Left lung (tissue), 10 donors: ENCODE measurements around the gene ANKRD50. TPM values are rescaled to one million over a fixed set of nuclear protein-coding genes. Genes with fewer than 3 reads are reported as not detected.

Source experiments
- ATAC-seq: fragments of 200-7000 bp; cut with Tn5 transposase; one replicate; pipeline ENCODE4 v1.9.1; 2020; ENCODE audit warnings: moderate library complexity
- DNase-seq, 4 donors: peaks; one replicate each; pipeline ENCODE4 v3.0.0-alpha.2; 2013 to 2020
- H3K27ac ChIP-seq, 2 donors: fragments of 200-600 bp; sonication (generic) in 1 of 2; one replicate each; pipeline versions ENCODE4 v1.5.0 to v1.8.0; 2020 to 2021
- H3K27me3 ChIP-seq, 2 donors: fragments of 200-600 bp; sonication (generic) in 1 of 2; one replicate each; pipeline versions ENCODE4 v1.5.0 to v1.8.0; 2020 to 2021
- H3K36me3 ChIP-seq, 2 donors: fragments of 200-600 bp; sonication (generic) in 1 of 2; one replicate each; pipeline versions ENCODE4 v1.5.0 to v1.8.0; 2020 to 2021
- H3K4me1 ChIP-seq, 2 donors: fragments of 200-600 bp; one replicate each; pipeline ENCODE4 v1.8.0; 2021
- H3K4me3 ChIP-seq, 2 donors: fragments of 200-600 bp; sonication (generic) in 1 of 2; one replicate each; pipeline versions ENCODE4 v1.5.0 to v1.8.0; 2020 to 2021; ENCODE audit warnings: mild to moderate bottlenecking in 1 of 2
- H3K9me3 ChIP-seq, 2 donors: fragments of 200-600 bp; sonication (generic) in 1 of 2; one replicate each; pipeline versions ENCODE4 v1.5.0 to v1.8.0; 2020 to 2021
- intact Hi-C, 2 donors: fragments of 100-400 bp; cut with DNase I; formaldehyde crosslinking; loops; one replicate each; pipeline versions ENCODE4 v1.11.2 to v1.14.2; 2022
- polyA plus RNA-seq, 6 donors: library from polyadenylated mRNA; unstranded; fragments of 120-200 nt; gene quantifications; one replicate each; pipeline ENCODE4 v1.2.1, GENCODE V29; 2013; ENCODE audit not compliant: insufficient read length in 6 of 6
- total RNA-seq, 2 donors: library from RNA; stranded (reverse); fragmentation: NEBNext Ultra II Directional; extraction: Animal tissue kit (Norgen Biotek cat#: 25700); gene quantifications; one replicate each; pipeline ENCODE4 v1.2.1, GENCODE V29; 2021
- TF ChIP-seq, protein P1 (sequence below), 2 donors: fragments of 200-600 bp; sonication (generic) in 1 of 2; IDR thresholded peaks; one replicate each; pipeline versions ENCODE4 v1.5.0 to v1.8.0; 2021; ENCODE audit warnings: antibody characterized with exemption in 2 of 2
- donor health status: DM: no; HTN: yes; CAD: no.
- donor health status: DM: no; HTN: no; CAD: no.

The ANKRD50 gene
- total and polyA plus RNA-seq, 8 donors: 20.8 to 70.6 (median 63.1) TPM

DNA sequence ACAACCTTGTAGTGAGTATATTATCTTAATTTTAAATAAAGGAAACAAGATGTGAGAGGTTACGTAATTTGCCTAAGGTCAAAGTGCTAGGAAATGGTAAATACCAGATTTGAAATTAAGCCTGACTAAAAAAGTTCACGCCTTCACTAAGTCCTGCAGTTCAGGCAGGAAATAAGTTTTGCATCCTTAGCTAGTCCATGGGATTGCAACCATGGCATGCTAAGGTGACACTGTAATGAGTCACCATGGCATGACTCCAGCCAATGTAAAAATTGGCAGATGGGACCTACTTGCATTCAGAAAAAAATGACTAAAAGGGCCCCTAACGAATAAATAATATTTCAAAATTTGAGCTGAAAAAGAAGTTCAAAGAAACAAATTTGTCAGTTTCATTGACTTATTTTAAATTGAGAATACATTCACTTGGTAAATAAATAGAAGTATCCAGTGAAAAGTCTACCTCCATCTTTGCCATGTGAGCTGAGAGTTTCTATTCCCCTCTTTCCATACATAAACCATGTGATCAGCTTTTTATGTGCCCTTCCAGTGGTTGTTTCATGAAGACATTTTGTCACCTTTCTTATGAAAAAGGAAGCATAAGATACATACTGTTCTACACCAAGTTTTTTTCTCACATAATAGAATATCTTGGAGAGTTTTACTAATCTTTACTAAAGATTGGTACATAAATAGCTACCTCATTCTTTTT is 72.4 kb downstream of the ANKRD50 start:
- no peak overlapping the region for H3K27ac ChIP-seq
- no peaks in the 10 kb centered on the region for H3K27me3 ChIP-seq
- H3K9me3 ChIP-seq: no peaks in the 10 kb centered on the region
- H3K4me3 ChIP-seq: no peak overlapping the region
- ATAC-seq (no peak), DNase-seq (no peak)
- H3K36me3 ChIP-seq: no peaks in the 10 kb centered on the region
- TF ChIP-seq, protein P1, sequence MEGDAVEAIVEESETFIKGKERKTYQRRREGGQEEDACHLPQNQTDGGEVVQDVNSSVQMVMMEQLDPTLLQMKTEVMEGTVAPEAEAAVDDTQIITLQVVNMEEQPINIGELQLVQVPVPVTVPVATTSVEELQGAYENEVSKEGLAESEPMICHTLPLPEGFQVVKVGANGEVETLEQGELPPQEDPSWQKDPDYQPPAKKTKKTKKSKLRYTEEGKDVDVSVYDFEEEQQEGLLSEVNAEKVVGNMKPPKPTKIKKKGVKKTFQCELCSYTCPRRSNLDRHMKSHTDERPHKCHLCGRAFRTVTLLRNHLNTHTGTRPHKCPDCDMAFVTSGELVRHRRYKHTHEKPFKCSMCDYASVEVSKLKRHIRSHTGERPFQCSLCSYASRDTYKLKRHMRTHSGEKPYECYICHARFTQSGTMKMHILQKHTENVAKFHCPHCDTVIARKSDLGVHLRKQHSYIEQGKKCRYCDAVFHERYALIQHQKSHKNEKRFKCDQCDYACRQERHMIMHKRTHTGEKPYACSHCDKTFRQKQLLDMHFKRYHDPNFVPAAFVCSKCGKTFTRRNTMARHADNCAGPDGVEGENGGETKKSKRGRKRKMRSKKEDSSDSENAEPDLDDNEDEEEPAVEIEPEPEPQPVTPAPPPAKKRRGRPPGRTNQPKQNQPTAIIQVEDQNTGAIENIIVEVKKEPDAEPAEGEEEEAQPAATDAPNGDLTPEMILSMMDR (IDR thresholded peaks at IDR 0.05): no peak
- intact Hi-C loops: no loop called here
- peaks cover 0 to 8% of the 10 kb centered on the region in 2 donors for H3K4me1 ChIP-seq

DNA sequence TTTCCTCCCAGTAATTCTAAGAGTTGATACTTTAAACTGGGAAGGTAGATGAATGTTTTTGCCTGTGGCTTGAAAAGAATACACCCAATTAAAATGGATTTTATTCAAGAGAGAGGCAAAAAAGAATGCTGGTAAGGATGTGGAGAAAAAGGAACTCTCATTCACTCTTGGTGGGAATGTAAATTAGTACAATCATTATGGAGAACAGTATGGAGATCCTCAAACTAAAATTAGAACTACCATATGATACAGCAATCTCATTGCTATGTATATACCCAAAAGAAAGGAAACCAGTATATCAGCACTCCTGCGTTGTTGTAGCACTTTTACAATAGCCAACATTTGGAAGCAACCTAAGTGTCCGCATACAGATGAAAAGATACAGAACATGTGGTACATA is 75.2 kb downstream of the ANKRD50 start:
- Histone ChIP-seq H3K4me3 (no peak overlapping the region), H3K27ac (no peak overlapping the region), H3K27me3 (no peaks in the 10 kb centered on the region), H3K4me1 (peaks cover 0 to 7% of the 10 kb centered on the region in 2 donors), H3K36me3 (no peaks in the 10 kb centered on the region), H3K9me3 (no peaks in the 10 kb centered on the region)
- ATAC-seq (no peak), DNase-seq (no peak)
- TF ChIP-seq, protein P1 (IDR thresholded peaks at IDR 0.05): no peak
- intact Hi-C loops: no loop called here

DNA sequence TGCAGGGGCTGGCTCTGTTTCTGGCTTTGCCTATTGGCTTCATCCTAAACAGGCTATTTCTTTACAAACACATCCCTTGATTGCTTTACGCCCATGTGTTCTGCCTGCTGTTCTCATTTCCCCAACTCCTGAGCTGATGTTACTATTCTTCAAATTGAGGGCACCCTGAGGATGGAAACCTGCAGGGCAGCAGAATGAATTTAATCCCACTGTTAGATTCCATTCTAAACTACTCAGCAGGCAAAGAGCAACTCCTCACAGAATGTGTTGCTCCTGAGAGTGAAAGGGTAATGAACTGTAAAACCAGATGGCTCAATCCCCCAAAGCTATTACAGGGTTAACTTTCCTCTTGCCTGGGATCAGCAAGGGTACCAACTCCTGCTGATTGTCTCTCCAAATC is 75.7 kb downstream of the ANKRD50 start:
- Histone ChIP-seq H3K36me3 (no peaks in the 10 kb centered on the region), H3K4me3 (no peak overlapping the region), H3K4me1 (peaks cover 0 to 2% of the 10 kb centered on the region in 2 donors), H3K27me3 (no peaks in the 10 kb centered on the region), H3K27ac (no peak overlapping the region), H3K9me3 (no peaks in the 10 kb centered on the region)
- ATAC-seq (no peak), DNase-seq (no peak)
- TF ChIP-seq, protein P1 (IDR thresholded peaks at IDR 0.05): no peak
- intact Hi-C loops: no loop called here

DNA sequence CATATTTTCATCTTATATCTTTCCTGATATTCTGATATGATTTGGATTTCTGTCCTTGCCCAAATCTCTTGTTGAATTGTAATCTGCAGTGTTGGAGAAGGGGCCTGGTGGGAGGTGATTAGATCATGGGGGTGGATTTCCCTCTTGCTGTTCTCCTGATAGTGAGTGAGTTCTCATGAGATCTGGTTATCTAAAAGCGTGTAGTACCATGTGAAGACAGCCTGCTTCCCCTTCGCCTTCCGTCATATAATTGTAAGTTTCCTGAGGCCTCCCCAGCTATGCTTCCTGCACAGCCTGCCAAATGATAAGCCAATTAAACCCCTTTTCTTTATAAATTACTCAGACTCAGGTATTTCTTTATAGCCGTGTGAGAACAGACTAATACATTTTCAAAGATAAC is 77.2 kb downstream of the ANKRD50 start:
- H3K27ac ChIP-seq: no peak overlapping the region
- no peak for ATAC-seq
- no peaks in the 10 kb centered on the region for H3K27me3 ChIP-seq
- no peak overlapping the region for H3K4me3 ChIP-seq
- H3K36me3 ChIP-seq: no peaks in the 10 kb centered on the region
- intact Hi-C loops: no loop called here
- DNase-seq: no peak
- no peaks in the 10 kb centered on the region for H3K4me1 ChIP-seq
- TF ChIP-seq, protein P1 (IDR thresholded peaks at IDR 0.05): no peak
- H3K9me3 ChIP-seq: no peaks in the 10 kb centered on the region

DNA sequence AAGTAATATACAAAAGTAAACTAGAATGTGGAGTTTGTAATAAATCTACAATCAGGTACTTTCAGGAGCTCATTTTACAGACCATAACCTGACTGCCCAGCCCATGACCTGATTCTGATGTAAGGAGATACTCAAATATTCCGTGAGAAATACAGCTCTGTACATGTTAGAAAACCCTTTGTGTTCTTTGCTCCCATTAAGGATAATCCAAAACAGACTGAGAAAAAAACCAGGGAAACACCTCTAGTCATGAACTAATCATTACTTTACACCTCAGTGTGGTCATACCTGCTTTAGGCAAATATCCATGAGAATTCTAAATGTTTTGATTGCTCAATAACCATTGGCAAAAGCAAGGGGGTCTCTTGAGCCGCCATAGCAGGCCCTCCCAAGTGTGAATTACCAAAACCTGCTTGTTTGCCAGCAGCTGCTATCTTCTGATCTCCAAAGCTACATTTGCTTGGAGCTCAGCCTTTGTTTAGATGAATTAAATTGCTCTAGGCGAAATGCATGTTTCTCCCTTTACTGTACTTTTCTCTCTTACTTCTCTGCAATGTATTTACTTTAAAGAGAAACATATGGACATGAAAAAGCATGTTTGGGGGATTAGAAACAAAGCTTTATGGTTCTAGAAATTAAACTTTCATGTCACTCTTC is 79.1 kb downstream of the ANKRD50 start:
- DNase-seq: no peak
- no peak for ATAC-seq
- Histone ChIP-seq H3K4me3 (no peak overlapping the region), H3K4me1 (no peaks in the 10 kb centered on the region), H3K9me3 (no peaks in the 10 kb centered on the region), H3K27me3 (no peaks in the 10 kb centered on the region), H3K27ac (no peak overlapping the region), H3K36me3 (no peaks in the 10 kb centered on the region)
- TF ChIP-seq, protein P1 (IDR thresholded peaks at IDR 0.05): no peak
- intact Hi-C loops: no loop called here
